Esophagus muscularis mucosa (tissue), 4 donors: ENCODE results near the gene SETX. TPM values are rescaled to one million over a fixed set of nuclear protein-coding genes. Genes with fewer than 3 reads are reported as not detected.

ENCODE experiments used
- DNase-seq: peaks from one replicate; pipeline ENCODE4 v3.0.0-alpha.2; 2017; ENCODE audit errors: extremely low spot score
- H3K27ac ChIP-seq, 4 donors: fragments of 200-600 bp; sonication (generic); replicated peaks in 1 of 4; 1 replicate in 3 of 4; 2 replicates in 1 of 4; pipeline ENCODE4 v1.5.1; 2016 to 2019; ENCODE audit warnings: mild to moderate bottlenecking in 1 of 4
- H3K27me3 ChIP-seq, 4 donors: fragments of 200-600 bp; sonication (generic); one replicate each; pipeline versions ENCODE4 v1.5.1 to v1.6.0; 2016 to 2019
- H3K36me3 ChIP-seq, 4 donors: fragments of 200-600 bp; sonication (generic); one replicate each; pipeline ENCODE4 v1.5.1; 2016 to 2019
- H3K4me1 ChIP-seq, 4 donors: fragments of 200-600 bp; sonication (generic); one replicate each; pipeline ENCODE4 v1.5.1; 2016 to 2019
- H3K4me3 ChIP-seq, 4 donors: fragments of 200-600 bp; sonication (generic); 1 replicate in 2 of 4; 2 replicates in 2 of 4; pipeline ENCODE4 v1.5.1; 2016 to 2019; ENCODE audit warnings: mild to moderate bottlenecking in 4 of 4, moderate library complexity in 1 of 4
- H3K9me3 ChIP-seq, 4 donors: fragments of 200-600 bp; sonication (generic); 1 replicate in 3 of 4; 2 replicates in 1 of 4; pipeline ENCODE4 v1.5.1; 2016 to 2019
- EP300 ChIP-seq: sonication (generic); formaldehyde crosslinking; IDR thresholded peaks from one replicate; pipeline ENCODE4 v1.6.1; 2017; ENCODE audit warnings: antibody characterized with exemption
- POLR2A ChIP-seq: fragments of 450-650 bp; IDR thresholded peaks from one replicate; pipeline ENCODE4 v1.6.1; 2017; ENCODE audit warnings: antibody characterized with exemption, moderate library complexity, mild to moderate bottlenecking, low read depth
- POLR2AphosphoS5 ChIP-seq, 2 donors: sonication (generic); formaldehyde crosslinking; IDR thresholded peaks; one replicate each; pipeline ENCODE4 v1.6.1; 2017; ENCODE audit warnings: antibody characterized with exemption in 2 of 2
- WGBS: methylation state at CpG from one replicate; pipeline ENCODE4 v1.1.5; 2018; 5-methylcytosine and 5-hydroxymethylcytosine counted together
- intact Hi-C: fragments of 100-400 bp; cut with DNase I; formaldehyde crosslinking; loops from one replicate; pipeline ENCODE4 v1.15.1; 2023
- total RNA-seq, 4 donors: library from RNA; depleted of rRNA; stranded (reverse); fragments of >200 nt; gene quantifications; one replicate each; pipeline versions ENCODE4 v1.1.0 to v1.2.1, GENCODE V29; 2016
- TF ChIP-seq, protein P1 (sequence below), 3 experiments: fragments of 200-600 bp in 2 of 3; fragments of 450-650 bp in 1 of 3; sonication (generic) in 2 of 3; IDR thresholded peaks; one replicate each; pipeline ENCODE4 v1.5.1; 2017 to 2019; ENCODE audit warnings: antibody characterized with exemption in 3 of 3, mild to moderate bottlenecking in 2 of 3, moderate library complexity in 1 of 3

SETX gene
- total RNA-seq, 4 donors from 2014 or later: 44.1 to 46.9 (median 45.9) TPM

DNA sequence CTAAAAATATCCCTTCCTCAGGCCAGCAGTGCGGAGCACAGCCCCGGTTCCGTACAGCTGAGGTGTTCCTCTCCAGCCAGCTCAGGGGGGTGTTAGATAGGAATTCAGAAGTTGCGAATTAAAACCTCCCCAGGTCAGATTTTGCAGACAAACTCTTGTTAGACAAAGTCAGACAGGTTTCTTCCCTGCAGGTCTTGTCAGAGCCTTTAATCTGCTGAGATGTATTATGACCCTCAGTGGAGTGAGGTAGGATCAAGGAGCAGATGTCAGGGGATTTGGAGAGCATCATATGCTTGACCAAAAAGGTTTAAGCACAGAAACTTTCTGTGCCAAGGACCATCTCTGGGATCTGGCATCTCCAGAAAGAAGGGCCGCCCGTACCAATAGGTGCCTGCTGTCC, 132.8 kb downstream of the SETX start:
- no peak for DNase-seq
- TF ChIP-seq POLR2A (no peak), POLR2AphosphoS5 (IDR thresholded peaks at IDR 0.05) (no peak), EP300 (no peak)
- TF ChIP-seq, protein P1, sequence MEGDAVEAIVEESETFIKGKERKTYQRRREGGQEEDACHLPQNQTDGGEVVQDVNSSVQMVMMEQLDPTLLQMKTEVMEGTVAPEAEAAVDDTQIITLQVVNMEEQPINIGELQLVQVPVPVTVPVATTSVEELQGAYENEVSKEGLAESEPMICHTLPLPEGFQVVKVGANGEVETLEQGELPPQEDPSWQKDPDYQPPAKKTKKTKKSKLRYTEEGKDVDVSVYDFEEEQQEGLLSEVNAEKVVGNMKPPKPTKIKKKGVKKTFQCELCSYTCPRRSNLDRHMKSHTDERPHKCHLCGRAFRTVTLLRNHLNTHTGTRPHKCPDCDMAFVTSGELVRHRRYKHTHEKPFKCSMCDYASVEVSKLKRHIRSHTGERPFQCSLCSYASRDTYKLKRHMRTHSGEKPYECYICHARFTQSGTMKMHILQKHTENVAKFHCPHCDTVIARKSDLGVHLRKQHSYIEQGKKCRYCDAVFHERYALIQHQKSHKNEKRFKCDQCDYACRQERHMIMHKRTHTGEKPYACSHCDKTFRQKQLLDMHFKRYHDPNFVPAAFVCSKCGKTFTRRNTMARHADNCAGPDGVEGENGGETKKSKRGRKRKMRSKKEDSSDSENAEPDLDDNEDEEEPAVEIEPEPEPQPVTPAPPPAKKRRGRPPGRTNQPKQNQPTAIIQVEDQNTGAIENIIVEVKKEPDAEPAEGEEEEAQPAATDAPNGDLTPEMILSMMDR (IDR thresholded peaks at IDR 0.05): no peak
- Histone ChIP-seq H3K27me3 (peaks cover 0 to 8% (median 0%) of the 10 kb centered on the region in 4 donors), H3K9me3 (no peaks in the 10 kb centered on the region), H3K4me3 (no peak overlapping the region), H3K27ac (no peak overlapping the region), H3K36me3 (no peaks in the 10 kb centered on the region), H3K4me1 (no peaks in the 10 kb centered on the region)
- 83% methylated on average over 6 of the region's 6 CpGs for WGBS
- intact Hi-C loops: no loop called here

DNA sequence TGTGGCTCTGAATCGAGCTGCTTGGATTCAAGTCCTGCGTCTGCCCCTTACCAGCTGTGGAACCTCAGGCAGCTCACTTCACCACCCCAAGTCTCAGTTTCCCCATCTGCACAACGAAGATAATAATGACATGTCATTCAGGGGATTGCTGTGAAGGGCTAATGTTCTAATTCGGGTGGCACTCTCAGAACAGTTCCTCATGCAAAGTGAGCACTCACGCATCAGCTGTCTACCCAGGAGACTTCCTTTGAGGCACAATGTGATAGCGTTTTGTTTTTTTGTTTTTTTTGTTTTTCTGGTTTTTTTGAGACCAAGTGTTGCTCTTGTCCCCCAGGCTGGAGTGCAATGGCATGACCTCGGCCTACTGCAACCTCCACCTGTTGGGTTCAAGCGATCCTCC, 136.6 kb downstream of the SETX start:
- WGBS: 76% methylated on average over 6 of the region's 8 CpGs
- TF ChIP-seq EP300 (no peak), POLR2A (no peak), POLR2AphosphoS5 (IDR thresholded peaks at IDR 0.05) (no peak)
- TF ChIP-seq, protein P1 (IDR thresholded peaks at IDR 0.05): no peak

DNA sequence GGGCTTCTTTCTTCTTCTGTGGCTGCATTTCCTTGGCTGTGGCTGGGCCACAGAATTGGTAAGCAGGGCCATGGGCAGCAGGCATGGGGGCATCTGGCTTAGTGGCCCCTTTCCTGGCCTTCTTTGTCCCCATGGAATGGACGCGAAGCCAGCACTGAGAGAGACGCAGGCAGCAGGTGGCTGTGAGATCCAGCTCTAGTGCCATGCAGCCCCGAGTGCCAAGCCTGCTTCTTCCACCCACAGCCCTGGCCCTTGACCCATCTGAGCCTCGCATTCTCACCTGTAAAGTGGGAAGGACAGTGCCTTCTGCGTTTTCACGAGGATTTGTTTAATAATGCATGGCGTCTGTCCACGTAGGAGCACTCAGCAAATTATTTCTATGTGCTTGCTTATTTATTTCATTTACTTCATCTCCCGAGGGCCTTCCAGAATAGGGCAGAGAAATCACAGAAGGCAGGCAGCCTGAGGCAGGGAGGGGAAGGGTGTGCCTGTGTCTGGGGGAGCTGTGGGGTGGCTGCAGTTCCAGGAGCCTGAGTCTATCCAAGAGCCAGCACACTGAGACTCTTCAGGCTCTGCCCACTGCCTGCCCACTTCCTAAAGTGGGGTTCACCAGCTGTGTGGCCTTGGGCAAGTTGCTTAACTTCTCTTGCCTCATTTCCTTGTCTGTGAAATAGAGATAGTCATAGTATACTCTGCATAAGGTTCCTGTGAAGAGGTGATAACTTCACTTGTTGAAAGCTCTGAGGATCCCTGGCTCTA, 137.7 kb downstream of the SETX start:
- no peak for TF ChIP-seq POLR2A
- TF ChIP-seq EP300: no peak
- no peak for TF ChIP-seq POLR2AphosphoS5 (IDR thresholded peaks at IDR 0.05)
- TF ChIP-seq, protein P1 (IDR thresholded peaks at IDR 0.05): no peak
- WGBS: 75% methylated on average over 10 of the region's 10 CpGs
- DNase-seq: no peak
- Histone ChIP-seq H3K9me3 (no peaks in the 10 kb centered on the region), H3K4me3 (no peak overlapping the region), H3K36me3 (no peaks in the 10 kb centered on the region), H3K27me3 (no peaks in the 10 kb centered on the region), H3K4me1 (peaks cover 10 to 15% (median 13%) of the 10 kb centered on the region in 4 donors), H3K27ac (no peak overlapping the region)
- intact Hi-C loops: no loop called here

More for the DNA sequence above, 136.6 kb downstream of the SETX start:
- H3K27me3 ChIP-seq: peaks cover 0 to 8% (median 0%) of the 10 kb centered on the region in 4 donors
- H3K27ac ChIP-seq: no peak overlapping the region
- DNase-seq: no peak
- intact Hi-C loops: no loop called here
- H3K4me1 ChIP-seq: peaks cover 10 to 14% (median 13%) of the 10 kb centered on the region in 4 donors
- H3K9me3 ChIP-seq: no peaks in the 10 kb centered on the region
- H3K4me3 ChIP-seq: no peak overlapping the region
- no peaks in the 10 kb centered on the region for H3K36me3 ChIP-seq

DNA sequence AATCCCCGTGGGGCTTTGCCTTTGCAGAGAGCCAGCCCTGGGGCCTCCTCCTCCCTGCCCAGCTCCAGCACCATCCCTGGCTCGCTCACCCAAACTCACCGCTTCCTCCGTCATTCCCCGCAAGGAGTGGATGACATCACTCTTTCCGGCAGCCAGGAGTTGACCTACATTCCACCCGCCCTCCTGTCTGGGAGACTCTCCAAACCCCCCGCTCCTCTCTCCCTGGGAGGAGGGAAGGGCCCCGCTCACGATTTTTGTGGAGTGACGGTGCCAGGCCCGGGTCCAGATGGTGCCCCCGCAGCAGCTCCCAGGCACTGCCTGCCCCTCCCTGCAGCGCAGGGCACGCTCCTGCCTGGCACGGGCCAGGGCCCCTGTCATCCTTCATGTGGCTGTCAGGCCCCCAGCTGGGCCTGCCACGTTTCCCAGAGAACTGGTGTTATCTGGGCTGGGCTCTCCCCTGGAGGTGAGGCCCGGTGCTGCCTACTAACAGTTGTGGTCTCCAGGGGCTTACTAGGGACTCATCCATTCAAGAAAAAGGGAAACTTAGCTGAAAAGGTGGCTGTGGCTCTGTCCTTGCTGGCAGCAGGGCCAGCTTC, 140.7 kb downstream of the SETX start:
- intact Hi-C loops: no loop called here
- H3K27me3 ChIP-seq: no peaks in the 10 kb centered on the region
- H3K36me3 ChIP-seq: no peaks in the 10 kb centered on the region
- H3K9me3 ChIP-seq: no peaks in the 10 kb centered on the region
- 24% methylated on average over 12 of the region's 18 CpGs for WGBS
- H3K4me1 ChIP-seq: peaks cover 10 to 15% (median 13%) of the 10 kb centered on the region in 4 donors
- peak overlapping the region in 3 of 4 donors; percentile 24 to 32 (median 25) for H3K4me3 ChIP-seq
- no peak for TF ChIP-seq POLR2A
- TF ChIP-seq, protein P1 (IDR thresholded peaks at IDR 0.05): peak in 1 of 3 experiments; percentile 9
- no peak for TF ChIP-seq EP300
- peak; percentile 56 to 58 for TF ChIP-seq POLR2AphosphoS5 (IDR thresholded peaks at IDR 0.05)
- H3K27ac ChIP-seq: peak overlapping the region; percentile 62 to 75 (median 67)
- peak; percentile 93 for DNase-seq
